Loucy (cell line): ENCODE data around the gene TAS2R20.
"Not testable (repeated sequence)": the region's sequence is repeated elsewhere in the genome, so short reads cannot be mapped to it uniquely, and the experiment has no call there.

Experiments used
- H2AFZ ChIP-seq: fragments of 200-600 bp; sonication (generic); 2 replicates; pipeline ENCODE4 v1.6.0; 2016; ENCODE audit warnings: antibody characterized with exemption, mild to moderate bottlenecking, low read length, moderate library complexity
- H3F3A ChIP-seq: fragments of 200-600 bp; 2 replicates; pipeline ENCODE4 v1.6.0; 2016; ENCODE audit warnings: antibody characterized with exemption, low read depth, mild to moderate bottlenecking
- H3K27me3 ChIP-seq: fragments of 200-600 bp; sonication (generic); 2 replicates; pipeline ENCODE4 v1.6.1; 2014; ENCODE audit warnings: low read length, mild to moderate bottlenecking; ENCODE audit not compliant: insufficient read depth, poor library complexity, severe bottlenecking
- H3K36me3 ChIP-seq: fragments of 200-600 bp; sonication (generic); 2 replicates; pipeline ENCODE4 v1.6.1; 2016; ENCODE audit warnings: low read length; ENCODE audit not compliant: insufficient read depth
- H3K4me1 ChIP-seq: fragments of 200-600 bp; sonication (generic); 2 replicates; pipeline ENCODE4 v1.5.1; 2014; ENCODE audit warnings: low read length, mild to moderate bottlenecking; ENCODE audit not compliant: insufficient read depth, poor library complexity, severe bottlenecking
- H3K4me2 ChIP-seq: fragments of 200-600 bp; sonication (generic); 2 replicates; pipeline ENCODE4 v1.6.0; 2014; ENCODE audit warnings: antibody characterized with exemption, low read length, low read depth, mild to moderate bottlenecking; ENCODE audit not compliant: poor library complexity, severe bottlenecking
- H3K4me3 ChIP-seq: fragments of 200-600 bp; sonication (generic); 2 replicates; pipeline ENCODE4 v1.5.1; 2014; ENCODE audit warnings: low read length, mild to moderate bottlenecking, mixed read lengths; ENCODE audit not compliant: poor library complexity, severe bottlenecking
- H3K79me2 ChIP-seq: fragments of 200-600 bp; sonication (generic); 2 replicates; pipeline ENCODE4 v1.6.1; 2014; ENCODE audit warnings: low read length; ENCODE audit not compliant: insufficient read depth
- H3K9ac ChIP-seq: fragments of 200-600 bp; sonication (generic); 2 replicates; pipeline ENCODE4 v1.6.0; 2014; ENCODE audit warnings: mild to moderate bottlenecking, low read depth, low read length, moderate library complexity; ENCODE audit not compliant: poor library complexity, severe bottlenecking
- H3K9me2 ChIP-seq: fragments of 200-600 bp; sonication (generic); replicated peaks from 2 replicates; pipeline ENCODE4 v1.6.1; 2016; ENCODE audit warnings: low read depth, low read length, mixed read lengths
- H3K9me3 ChIP-seq: fragments of 200-600 bp; sonication (generic); 2 replicates; pipeline ENCODE4 v1.6.1; 2014; ENCODE audit warnings: mild to moderate bottlenecking, antibody characterized with exemption, low read length, low read depth; ENCODE audit not compliant: insufficient read depth
- H4K20me1 ChIP-seq: fragments of 200-600 bp; sonication (generic); 2 replicates; pipeline ENCODE4 v1.6.0; 2014; ENCODE audit warnings: antibody characterized with exemption, low read length, mild to moderate bottlenecking; ENCODE audit not compliant: insufficient read depth, poor library complexity, severe bottlenecking
- CTCF ChIP-seq: fragments of 200-600 bp; sonication (generic); conservative IDR thresholded peaks from 2 replicates; pipeline ENCODE4 v1.5.1; 2014; ENCODE audit warnings: mild to moderate bottlenecking, antibody characterized with exemption, low read length
- EZH2phosphoT487 ChIP-seq: fragments of 200-600 bp; IDR thresholded peaks from 2 replicates; pipeline ENCODE4 v1.6.1; 2018; ENCODE audit warnings: antibody characterized with exemption, mild to moderate bottlenecking, moderate library complexity, borderline replicate concordance

The TAS2R20 gene

DNA sequence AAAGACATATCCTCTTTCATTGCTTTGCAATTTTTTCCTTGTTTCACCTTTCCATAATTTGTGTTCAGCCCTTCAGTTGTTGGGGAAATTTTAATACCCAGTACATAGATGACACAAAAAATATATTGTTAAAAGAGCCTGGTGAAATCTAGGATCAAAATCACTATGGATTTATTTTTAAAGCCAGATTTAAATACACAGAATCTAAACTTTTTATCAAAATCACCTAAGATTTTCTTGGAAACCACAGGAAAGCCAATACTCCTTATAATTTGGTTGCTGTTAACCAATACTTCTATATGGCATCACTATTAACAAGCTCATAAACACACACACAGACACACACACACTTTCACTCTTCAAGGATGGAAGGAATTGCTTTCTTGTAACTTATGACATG is at the start of gene TAS2R20:
TSS of gene TAS2R20 (minus strand) at position 101 of the 400 bp plus-strand sequence. CDS start 429 bp downstream, outside the sequence.
- Histone ChIP-seq H3K36me3 (no peaks in the 10 kb centered on the region), H3F3A (no peaks in the 10 kb centered on the region), H2AFZ (no peak within 1 kb of the TSS), H3K4me3 (no peak within 1 kb of the TSS), H3K9me3 (no peaks in the 10 kb centered on the region), H3K27me3 (no peaks in the 10 kb centered on the region), H3K79me2 (no peaks in the 10 kb centered on the region), H3K4me2 (no peak within 1 kb of the TSS), H3K9me2 (no peaks in the 10 kb centered on the region), H3K9ac (no peak within 1 kb of the TSS), H3K4me1 (no peaks in the 10 kb centered on the region), H4K20me1 (no peaks in the 10 kb centered on the region)
- TF ChIP-seq EZH2phosphoT487 (no peak), CTCF (no peak)

DNA sequence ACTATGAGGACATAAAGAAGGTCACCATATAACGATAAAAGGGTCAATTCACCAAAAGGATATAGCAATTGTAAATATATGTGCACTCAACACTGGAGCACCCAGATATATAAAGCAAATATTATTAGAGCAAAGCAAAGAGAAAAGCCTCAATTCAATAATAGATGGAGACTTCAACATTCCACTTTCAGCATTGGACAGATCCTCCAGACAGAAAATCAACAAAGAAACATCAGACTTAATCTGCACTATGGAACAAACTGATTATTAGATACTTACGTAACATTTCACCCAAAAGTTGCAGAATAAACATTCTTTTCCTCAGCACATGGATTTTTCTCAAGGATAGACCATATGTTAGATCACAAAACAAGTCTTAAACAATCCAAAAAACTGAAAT is 43.3 kb upstream of the TAS2R20 start:
- H3K4me3 ChIP-seq, H3K9ac ChIP-seq, H3K79me2 ChIP-seq, H3K4me1 ChIP-seq, H3K9me3 ChIP-seq, H3K9me2 ChIP-seq, H3F3A ChIP-seq, H3K4me2 ChIP-seq, H4K20me1 ChIP-seq, H3K36me3 ChIP-seq, H2AFZ ChIP-seq, H3K27me3 ChIP-seq: not testable (repeated sequence)

- no peaks in the 10 kb centered on the region for H3K79me2 ChIP-seq
- H3K9me2 ChIP-seq: no peaks in the 10 kb centered on the region
- no peak for TF ChIP-seq EZH2phosphoT487
- TF ChIP-seq CTCF: no peak
- no peaks in the 10 kb centered on the region for H3K4me1 ChIP-seq
- H2AFZ ChIP-seq: no peak overlapping the region
- no peak overlapping the region for H3K9ac ChIP-seq
- H3F3A ChIP-seq: no peaks in the 10 kb centered on the region
- H3K4me3 ChIP-seq: no peak overlapping the region
- H4K20me1 ChIP-seq: no peaks in the 10 kb centered on the region
- H3K36me3 ChIP-seq: no peaks in the 10 kb centered on the region
- H3K4me2 ChIP-seq: no peak overlapping the region
- H3K9me3 ChIP-seq: no peaks in the 10 kb centered on the region
- H3K27me3 ChIP-seq: no peaks in the 10 kb centered on the region
Measured at GRCh38 chr12:11040162-11040561, 42.1 kb upstream of the TAS2R20 start.

DNA sequence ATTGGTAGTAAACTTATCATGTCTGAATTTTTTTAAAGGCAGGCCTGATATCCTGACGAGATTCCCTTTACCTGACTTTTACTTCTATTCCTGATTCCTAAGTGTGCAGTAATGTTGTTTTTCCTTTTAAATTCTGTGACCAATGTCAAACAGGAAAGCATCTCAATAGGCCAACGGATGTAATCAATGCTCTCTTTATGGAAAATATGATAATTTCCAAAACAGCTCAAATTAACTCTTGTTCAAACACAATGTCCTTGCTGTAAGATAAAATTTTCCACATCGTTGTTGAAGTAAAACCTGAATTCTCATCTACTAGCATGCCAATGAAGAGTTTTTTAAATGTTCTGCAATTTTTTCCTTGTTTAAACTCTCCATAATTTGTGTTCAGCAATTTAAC is 41.1 kb upstream of the TAS2R20 start:
- no peaks in the 10 kb centered on the region for H3K79me2 ChIP-seq

DNA sequence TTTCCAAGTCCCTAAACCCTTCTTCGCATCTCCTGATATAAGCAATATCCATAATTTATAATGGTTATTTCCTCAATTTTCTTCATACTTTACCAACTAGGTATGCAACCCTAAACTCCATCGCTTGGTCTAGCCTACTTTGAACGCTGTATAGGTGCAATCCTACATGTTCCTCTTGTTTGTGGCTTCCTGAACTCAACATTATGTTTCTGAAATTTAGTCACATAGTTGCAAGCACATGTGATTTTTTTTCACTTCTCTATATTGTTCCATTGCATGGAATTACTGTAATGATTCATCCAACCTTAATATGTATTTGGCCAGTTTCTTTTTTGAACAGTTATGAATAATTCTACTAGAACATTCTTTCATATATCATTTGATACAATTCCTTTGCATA is 35.9 kb upstream of the TAS2R20 start:
- not testable (repeated sequence) for H3K9me2 ChIP-seq, H3K79me2 ChIP-seq, H4K20me1 ChIP-seq

More for the DNA sequence above, 41.1 kb upstream of the TAS2R20 start:
- H3K9me2 ChIP-seq: no peaks in the 10 kb centered on the region
- no peaks in the 10 kb centered on the region for H4K20me1 ChIP-seq
- H3K4me2 ChIP-seq: no peak overlapping the region
- H3F3A ChIP-seq: no peaks in the 10 kb centered on the region
- H3K27me3 ChIP-seq: no peaks in the 10 kb centered on the region
- no peaks in the 10 kb centered on the region for H3K36me3 ChIP-seq
- no peak overlapping the region for H2AFZ ChIP-seq
- no peaks in the 10 kb centered on the region for H3K4me1 ChIP-seq
- H3K9ac ChIP-seq: no peak overlapping the region
- H3K4me3 ChIP-seq: no peak overlapping the region
- H3K9me3 ChIP-seq: no peaks in the 10 kb centered on the region
- no peak for TF ChIP-seq CTCF
- TF ChIP-seq EZH2phosphoT487: no peak

More for the DNA sequence above, 35.9 kb upstream of the TAS2R20 start:
- not testable (repeated sequence) for H3K9me3 ChIP-seq, H3K27me3 ChIP-seq, H3K4me1 ChIP-seq, H3F3A ChIP-seq, H3K9ac ChIP-seq, H3K4me2 ChIP-seq, H2AFZ ChIP-seq, H3K4me3 ChIP-seq, H3K36me3 ChIP-seq
